A549 (cell line): Measurements from ENCODE around the gene ZNF354B. TPM values are rescaled to one million over a fixed set of nuclear protein-coding genes. Genes with fewer than 3 reads are reported as not detected.

Experiments
- ATAC-seq, 2 experiments: fragments of 200-7000 bp in 1 of 2; fragments of >200 bp in 1 of 2; cut with Nextera tagmentation in 1 of 2; cut with Tn5 transposase in 1 of 2; 3 replicates each; pipeline versions ENCODE4 v1.8.0 to v1.9.1; 2018 to 2020; ENCODE audit warnings: mild to moderate bottlenecking in 1 of 2, moderate library complexity in 1 of 2
- CTCF ChIA-PET: fragments of 300-600 bp; sonication (Branson Sonifier 250); formaldehyde crosslinking; extraction: SDS; loops from one replicate; lab custom pipeline; 2021; ENCODE audit warnings: antibody characterized with exemption, inconsistent platforms; lab: Yijun Ruan, JAX
- POLR2A ChIA-PET: fragments of 350-600 bp; formaldehyde crosslinking; extraction: SDS; loops from one replicate; lab custom pipeline; 2021; ENCODE audit warnings: antibody characterized with exemption, inconsistent platforms; lab: Yijun Ruan, JAX
- DNase-seq, 2 experiments: peaks; one replicate each; pipeline versions ENCODE4 v3.0.0 to v3.0.0-alpha.2; 2011 to 2016; ENCODE audit warnings: low read depth in 1 of 2, low spot score in 1 of 2
- FAIRE-seq: peaks from 2 replicates; lab custom pipeline; 2011; peaks lifted over from hg19 to GRCh38; lab: Jason Lieb, UNC
- H3K27ac ChIP-seq, 2 experiments: fragments of >200 bp; sonication (Bioruptor Twin); formaldehyde crosslinking; 3 replicates each; pipeline ENCODE4 v1.5.1; 2016 to 2017
- H3K4me1 ChIP-seq: fragments of >200 bp; sonication (Bioruptor Twin); formaldehyde crosslinking; 3 replicates; pipeline ENCODE4 v1.6.1; 2016
- H3K4me2 ChIP-seq: fragments of >200 bp; sonication (Bioruptor Twin); formaldehyde crosslinking; 3 replicates; pipeline ENCODE4 v1.6.1; 2016
- H3K4me3 ChIP-seq: fragments of >200 bp; sonication (Bioruptor Twin); formaldehyde crosslinking; 3 replicates; pipeline ENCODE4 v1.5.1; 2016
- H3K9me3 ChIP-seq: fragments of >200 bp; sonication (Bioruptor Twin); formaldehyde crosslinking; 3 replicates; pipeline ENCODE4 v1.6.1; 2016
- ESRRA ChIP-seq: fragments of 150-350 bp; IDR thresholded peaks from 2 replicates; pipeline ENCODE4 v1.6.1; 2014; ENCODE audit warnings: mild to moderate bottlenecking, low read length, borderline replicate concordance
- HEYL ChIP-seq: fragments of 250-450 bp; sonication (Bioruptor Pico); IDR thresholded peaks from 2 replicates; pipeline ENCODE4 v1.8.0; 2021; ENCODE audit warnings: mild to moderate bottlenecking, moderate library complexity
- HOXB13 ChIP-seq: fragments of 250-450 bp; sonication (Bioruptor Pico); IDR thresholded peaks from 2 replicates; pipeline ENCODE4 v1.5.0; 2020; ENCODE audit warnings: low read depth, mild to moderate bottlenecking, moderate library complexity
- PHF8 ChIP-seq: fragments of 200-600 bp; sonication (generic); IDR thresholded peaks from 2 replicates; pipeline ENCODE4 v1.6.1; 2016; ENCODE audit warnings: low read depth, mild to moderate bottlenecking, antibody characterized with exemption, moderate library complexity, borderline replicate concordance
- POLR2A ChIP-seq: IDR thresholded peaks from 2 replicates; pipeline ENCODE4 v1.6.1; 2012; ENCODE audit warnings: mild to moderate bottlenecking, low read length
- ZC3H11A ChIP-seq: fragments of 450-650 bp; IDR thresholded peaks from 2 replicates; pipeline ENCODE4 v1.6.1; 2014; ENCODE audit warnings: antibody characterized with exemption, mild to moderate bottlenecking
- ZSCAN20 ChIP-seq: fragments of 250-450 bp; sonication (Bioruptor Pico); IDR thresholded peaks from 2 replicates; pipeline ENCODE4 v1.8.0; 2022; ENCODE audit warnings: mild to moderate bottlenecking, moderate library complexity
- WGBS: methylation state at CpG from one replicate; pipeline ENCODE4 v1.1.6; 2017; ENCODE audit errors: missing lambda C conversion rate; 5-methylcytosine and 5-hydroxymethylcytosine counted together
- polyA plus RNA-seq, 4 experiments: library from polyadenylated mRNA; depleted of rRNA in 3 of 4; stranded (reverse); fragments of >200 nt; fragmentation: RNase III in 1 of 4; extraction: RNeasy Plus Mini Kit Qiagen cat#74134 plus additional on column Dnase treatment in 1 of 4; gene quantifications; 2 replicates in 3 of 4; 3 replicates in 1 of 4; pipeline ENCODE4 v1.2.3, GENCODE V29; 2011 to 2017
- small RNA-seq, 6 experiments: library from RNA; depleted of rRNA; stranded (forward); fragments of <200 nt; gene quantifications; one replicate each; pipeline ENCODE3, GENCODE V24; 2012
- TF ChIP-seq, protein P1 (sequence below): fragments of 250-450 bp; sonication (Bioruptor Pico); IDR thresholded peaks from 2 replicates; pipeline ENCODE4 v1.5.0; 2021; ENCODE audit warnings: mild to moderate bottlenecking, moderate library complexity, borderline replicate concordance
- TF ChIP-seq, protein P2 (sequence below): fragments of 450-650 bp; IDR thresholded peaks from 2 replicates; pipeline ENCODE4 v1.6.1; 2014; ENCODE audit warnings: antibody characterized with exemption

ZNF354B gene
- polyA plus RNA-seq, 2 of the 4 experiments (the other 2 are of a cell fraction) = 7.5 to 10.3 TPM

DNA sequence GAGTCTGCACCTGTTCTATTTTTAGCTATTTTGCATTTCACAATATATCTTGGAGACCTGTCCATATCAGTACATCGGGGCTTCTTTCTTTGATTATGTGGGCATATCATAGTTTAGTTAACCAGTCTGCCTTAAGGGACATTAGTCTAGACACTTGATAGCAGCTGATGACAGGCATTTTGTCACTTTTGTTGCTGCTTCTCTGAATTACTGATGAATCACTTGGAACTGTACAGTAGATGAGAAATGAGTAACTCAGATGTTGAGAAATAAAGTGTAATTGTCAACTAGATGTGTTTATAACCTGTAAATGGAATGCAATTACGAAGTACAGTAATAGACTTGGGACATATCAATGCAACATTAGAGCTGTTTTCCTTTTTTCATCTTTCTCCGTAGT is 43.1 kb downstream of the ZNF354B start:
- Histone ChIP-seq H3K27ac (no peak overlapping the region), H3K9me3 (peaks cover 76% of the 10 kb centered on the region), H3K4me3 (no peak overlapping the region), H3K4me1 (no peaks in the 10 kb centered on the region), H3K4me2 (no peak overlapping the region)
- DNase-seq (no peak), FAIRE-seq (no peak)
- POLR2A ChIA-PET = interaction anchor here (0.6 kb wide), 1 partner anchor 35 kb away, joined by 3 read pairs; no protein-coding TSS in a partner anchor
- 5% methylated on average over 3 of the region's 3 CpGs for WGBS
- TF ChIP-seq ZC3H11A (no peak), HEYL (CRISPR knock-in tag) (no peak), PHF8 (no peak), ESRRA (no peak), HOXB13 (CRISPR knock-in tag) (no peak), POLR2A (no peak)
- TF ChIP-seq, protein P1, sequence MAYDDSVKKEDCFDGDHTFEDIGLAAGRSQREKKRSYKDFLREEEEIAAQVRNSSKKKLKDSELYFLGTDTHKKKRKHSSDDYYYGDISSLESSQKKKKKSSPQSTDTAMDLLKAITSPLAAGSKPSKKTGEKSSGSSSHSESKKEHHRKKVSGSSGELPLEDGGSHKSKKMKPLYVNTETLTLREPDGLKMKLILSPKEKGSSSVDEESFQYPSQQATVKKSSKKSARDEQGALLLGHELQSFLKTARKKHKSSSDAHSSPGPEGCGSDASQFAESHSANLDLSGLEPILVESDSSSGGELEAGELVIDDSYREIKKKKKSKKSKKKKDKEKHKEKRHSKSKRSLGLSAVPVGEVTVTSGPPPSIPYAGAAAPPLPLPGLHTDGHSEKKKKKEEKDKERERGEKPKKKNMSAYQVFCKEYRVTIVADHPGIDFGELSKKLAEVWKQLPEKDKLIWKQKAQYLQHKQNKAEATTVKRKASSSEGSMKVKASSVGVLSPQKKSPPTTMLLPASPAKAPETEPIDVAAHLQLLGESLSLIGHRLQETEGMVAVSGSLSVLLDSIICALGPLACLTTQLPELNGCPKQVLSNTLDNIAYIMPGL (CRISPR knock-in tag) = no peak
- TF ChIP-seq, protein P2, sequence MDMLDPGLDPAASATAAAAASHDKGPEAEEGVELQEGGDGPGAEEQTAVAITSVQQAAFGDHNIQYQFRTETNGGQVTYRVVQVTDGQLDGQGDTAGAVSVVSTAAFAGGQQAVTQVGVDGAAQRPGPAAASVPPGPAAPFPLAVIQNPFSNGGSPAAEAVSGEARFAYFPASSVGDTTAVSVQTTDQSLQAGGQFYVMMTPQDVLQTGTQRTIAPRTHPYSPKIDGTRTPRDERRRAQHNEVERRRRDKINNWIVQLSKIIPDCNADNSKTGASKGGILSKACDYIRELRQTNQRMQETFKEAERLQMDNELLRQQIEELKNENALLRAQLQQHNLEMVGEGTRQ = no peak
- TF ChIP-seq, all 56 proteins: peak for 0
- CTCF ChIA-PET = no interaction called here
- ATAC-seq = no peak

DNA sequence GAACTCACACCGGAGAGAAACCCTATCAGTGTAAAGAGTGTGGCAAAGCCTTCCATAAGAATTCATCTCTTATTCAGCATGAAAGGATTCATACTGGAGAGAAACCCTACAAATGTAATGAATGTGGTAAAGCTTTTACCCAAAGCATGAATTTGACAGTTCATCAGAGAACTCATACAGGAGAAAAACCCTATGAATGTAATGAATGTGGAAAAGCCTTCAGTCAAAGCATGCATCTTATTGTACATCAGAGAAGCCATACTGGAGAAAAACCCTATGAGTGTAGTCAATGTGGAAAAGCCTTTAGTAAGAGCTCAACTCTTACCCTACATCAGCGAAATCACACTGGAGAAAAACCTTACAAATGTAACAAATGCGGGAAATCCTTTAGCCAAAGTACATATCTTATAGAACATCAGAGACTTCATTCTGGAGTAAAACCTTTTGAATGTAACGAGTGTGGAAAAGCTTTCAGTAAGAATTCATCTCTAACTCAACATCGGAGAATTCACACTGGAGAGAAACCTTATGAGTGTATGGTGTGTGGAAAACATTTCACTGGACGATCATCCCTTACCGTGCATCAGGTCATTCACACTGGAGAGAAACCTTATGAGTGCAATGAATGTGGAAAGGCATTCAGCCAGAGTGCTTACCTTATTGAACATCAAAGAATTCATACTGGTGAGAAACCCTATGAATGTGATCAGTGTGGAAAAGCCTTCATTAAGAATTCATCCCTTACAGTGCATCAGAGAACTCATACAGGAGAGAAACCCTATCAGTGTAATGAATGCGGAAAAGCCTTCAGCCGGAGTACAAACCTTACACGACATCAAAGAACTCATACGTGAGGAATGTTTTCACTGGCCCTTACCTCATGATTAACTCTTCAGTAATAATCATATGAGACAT is 72.3 kb downstream of the ZNF354B start:
- ATAC-seq = no peak
- H3K9me3 ChIP-seq = peaks cover 82% of the 10 kb centered on the region
- POLR2A ChIA-PET = no interaction called here
- no peaks in the 10 kb centered on the region for H3K4me1 ChIP-seq
- H3K4me2 ChIP-seq = no peak overlapping the region
- H3K27ac ChIP-seq = no peak overlapping the region
- 65% methylated on average over 11 of the region's 11 CpGs for WGBS
- CTCF ChIA-PET = interaction anchor here (0.6 kb wide), 1 partner anchor 868 kb away, joined by 3 read pairs; no protein-coding TSS in a partner anchor
- no peak overlapping the region for H3K4me3 ChIP-seq
- FAIRE-seq = peak; percentile 43
- TF ChIP-seq ZSCAN20 (CRISPR knock-in tag) = no peak
- DNase-seq = no peak

Small RNA genes within 50 kb of the gene (small RNA-seq; reads per million reads assigned to genes)
- gene AC126915.2 (0 reads per million in 6 experiments), gene AC126915.3 (0 reads per million in 6 experiments)

Other genes starting within 250 kb of the ZNF354B start
- 21.8 and 26.0 TPM in 2 replicates for gene CLK4, start 232.9 kb upstream of the ZNF354B start, polyA plus RNA-seq (2011; rRNA removed)
- gene CLK4, start 232.9 kb upstream of the ZNF354B start, polyA plus RNA-seq (2017; fragmentation: RNase III; extraction: RNeasy Plus Mini Kit Qiagen cat#74134 plus additional on column Dnase treatment) = 12.6 to 14.1 TPM (median 13.1 TPM) in 3 replicates
- gene ZNF354A, start 129.3 kb upstream of the ZNF354B start, polyA plus RNA-seq (2011; rRNA removed) = 9.8 and 12.3 TPM in 2 replicates
- gene ZNF354A, start 129.3 kb upstream of the ZNF354B start, polyA plus RNA-seq (2017; fragmentation: RNase III; extraction: RNeasy Plus Mini Kit Qiagen cat#74134 plus additional on column Dnase treatment) = 8.5 to 9.5 TPM (median 8.8 TPM) in 3 replicates
- 0.05 and 0.10 TPM in 2 replicates for gene ZFP2, start 36.0 kb downstream of the ZNF354B start, polyA plus RNA-seq (2011; rRNA removed)
- gene ZFP2, start 36.0 kb downstream of the ZNF354B start, polyA plus RNA-seq (2017; fragmentation: RNase III; extraction: RNeasy Plus Mini Kit Qiagen cat#74134 plus additional on column Dnase treatment) = 0.04 to 0.05 TPM (median 0.04 TPM) in 3 replicates
- gene ZNF454, start 81.2 kb downstream of the ZNF354B start, polyA plus RNA-seq (2011; rRNA removed) = not detected in 2 replicates
- not detected in 3 replicates for gene ZNF454, start 81.2 kb downstream of the ZNF354B start, polyA plus RNA-seq (2017; fragmentation: RNase III; extraction: RNeasy Plus Mini Kit Qiagen cat#74134 plus additional on column Dnase treatment)
- gene GRM6, start 135.4 kb downstream of the ZNF354B start, polyA plus RNA-seq (2011; rRNA removed) = not detected in 2 replicates
- not detected in 3 replicates for gene GRM6, start 135.4 kb downstream of the ZNF354B start, polyA plus RNA-seq (2017; fragmentation: RNase III; extraction: RNeasy Plus Mini Kit Qiagen cat#74134 plus additional on column Dnase treatment)
- gene ZNF879, start 163.9 kb downstream of the ZNF354B start, polyA plus RNA-seq (2011; rRNA removed) = 1.4 and 1.7 TPM in 2 replicates
- 1.2 to 1.3 TPM (median 1.3 TPM) in 3 replicates for gene ZNF879, start 163.9 kb downstream of the ZNF354B start, polyA plus RNA-seq (2017; fragmentation: RNase III; extraction: RNeasy Plus Mini Kit Qiagen cat#74134 plus additional on column Dnase treatment)
- gene ZNF354C, start 200.4 kb downstream of the ZNF354B start, polyA plus RNA-seq (2011; rRNA removed) = 2.3 TPM in 2 replicates
- gene ZNF354C, start 200.4 kb downstream of the ZNF354B start, polyA plus RNA-seq (2017; fragmentation: RNase III; extraction: RNeasy Plus Mini Kit Qiagen cat#74134 plus additional on column Dnase treatment) = 1.5 to 1.8 TPM (median 1.7 TPM) in 3 replicates